Measurements from ENCODE around the gene OR10A4. TPM values are rescaled to one million over a fixed set of nuclear protein-coding genes. Genes with fewer than 3 reads are reported as not detected.

Gene OR10A4
- total RNA-seq, 4 donors from 2014 or later = not detected

DNA sequence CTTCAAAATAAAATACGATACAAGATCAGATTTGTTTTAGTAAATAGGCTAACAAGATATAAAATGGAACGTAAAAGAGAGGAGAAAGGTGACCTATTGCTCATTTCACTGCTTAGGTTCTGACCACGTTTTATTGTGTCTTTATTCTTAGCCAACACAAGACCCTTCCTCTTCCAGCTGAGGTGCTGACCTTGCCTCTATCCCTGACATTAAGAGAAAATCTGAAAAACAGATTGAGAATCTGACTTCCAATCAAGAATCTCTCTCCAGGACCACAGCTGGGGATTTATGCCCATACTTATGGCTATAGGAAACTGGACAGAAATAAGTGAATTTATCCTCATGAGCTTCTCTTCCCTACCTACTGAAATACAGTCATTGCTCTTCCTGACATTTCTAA lies 31.0 kb upstream of the OR10A4 start, which contains the start of gene OR10A5:
Gene OR10A5 (plus strand): TSS at position 301 of the 400 bp plus-strand sequence. CDS start 0 bp downstream, at position 301.
- TF ChIP-seq, protein P1, sequence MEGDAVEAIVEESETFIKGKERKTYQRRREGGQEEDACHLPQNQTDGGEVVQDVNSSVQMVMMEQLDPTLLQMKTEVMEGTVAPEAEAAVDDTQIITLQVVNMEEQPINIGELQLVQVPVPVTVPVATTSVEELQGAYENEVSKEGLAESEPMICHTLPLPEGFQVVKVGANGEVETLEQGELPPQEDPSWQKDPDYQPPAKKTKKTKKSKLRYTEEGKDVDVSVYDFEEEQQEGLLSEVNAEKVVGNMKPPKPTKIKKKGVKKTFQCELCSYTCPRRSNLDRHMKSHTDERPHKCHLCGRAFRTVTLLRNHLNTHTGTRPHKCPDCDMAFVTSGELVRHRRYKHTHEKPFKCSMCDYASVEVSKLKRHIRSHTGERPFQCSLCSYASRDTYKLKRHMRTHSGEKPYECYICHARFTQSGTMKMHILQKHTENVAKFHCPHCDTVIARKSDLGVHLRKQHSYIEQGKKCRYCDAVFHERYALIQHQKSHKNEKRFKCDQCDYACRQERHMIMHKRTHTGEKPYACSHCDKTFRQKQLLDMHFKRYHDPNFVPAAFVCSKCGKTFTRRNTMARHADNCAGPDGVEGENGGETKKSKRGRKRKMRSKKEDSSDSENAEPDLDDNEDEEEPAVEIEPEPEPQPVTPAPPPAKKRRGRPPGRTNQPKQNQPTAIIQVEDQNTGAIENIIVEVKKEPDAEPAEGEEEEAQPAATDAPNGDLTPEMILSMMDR (IDR thresholded peaks at IDR 0.05; ENCODE audit: low read depth) = no peak

DNA sequence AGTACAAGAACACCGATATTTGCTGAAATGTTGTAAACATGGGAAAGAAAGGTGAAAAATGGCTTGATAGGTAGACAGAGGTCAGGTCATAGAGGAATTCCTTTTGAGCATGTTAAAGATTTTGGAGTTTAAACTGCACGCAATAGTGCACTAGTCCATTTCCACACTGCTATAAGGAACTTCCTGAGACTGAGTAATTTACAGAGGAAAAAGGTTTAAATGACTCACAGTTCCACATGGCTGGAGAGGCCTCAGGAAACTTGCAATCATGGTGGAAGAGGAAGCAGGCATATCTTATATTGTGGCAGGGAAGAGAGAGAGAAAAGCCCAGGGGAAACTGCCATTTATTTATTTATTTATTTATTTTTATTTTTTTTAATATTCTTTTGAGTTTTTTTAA lies 25.9 kb upstream of the OR10A4 start:
- TF ChIP-seq, protein P1 (IDR thresholded peaks at IDR 0.05; ENCODE audit: low read depth) = no peak

DNA sequence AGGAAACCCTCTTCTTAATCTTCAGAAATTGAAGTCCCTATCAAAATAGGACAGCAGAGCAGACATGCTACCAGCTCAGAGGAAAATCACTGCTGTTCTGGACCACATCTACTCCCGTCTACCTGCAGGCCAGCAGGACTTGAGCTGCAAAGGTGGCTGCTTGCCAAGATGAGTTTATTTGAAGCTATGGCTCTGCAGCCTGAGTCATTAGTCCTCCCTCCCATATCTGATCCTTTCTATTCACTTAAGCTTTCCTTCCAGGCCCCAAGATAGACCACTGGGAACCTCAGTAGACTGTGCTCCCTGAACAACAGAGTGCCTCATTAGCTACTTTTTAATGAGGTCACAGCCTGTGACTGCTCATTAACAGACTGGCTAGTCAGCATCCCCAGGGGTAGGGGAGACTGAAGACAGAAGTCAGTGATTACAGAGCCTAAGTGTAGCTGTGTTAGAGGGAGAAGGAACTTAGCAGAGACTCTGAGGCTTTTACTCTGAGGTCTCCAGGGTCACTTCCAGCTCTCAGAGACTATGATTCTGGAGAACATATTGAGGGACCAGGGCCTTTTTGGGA lies 20.4 kb upstream of the OR10A4 start:
- TF ChIP-seq, protein P1 (IDR thresholded peaks at IDR 0.05; ENCODE audit: low read depth) = no peak

DNA sequence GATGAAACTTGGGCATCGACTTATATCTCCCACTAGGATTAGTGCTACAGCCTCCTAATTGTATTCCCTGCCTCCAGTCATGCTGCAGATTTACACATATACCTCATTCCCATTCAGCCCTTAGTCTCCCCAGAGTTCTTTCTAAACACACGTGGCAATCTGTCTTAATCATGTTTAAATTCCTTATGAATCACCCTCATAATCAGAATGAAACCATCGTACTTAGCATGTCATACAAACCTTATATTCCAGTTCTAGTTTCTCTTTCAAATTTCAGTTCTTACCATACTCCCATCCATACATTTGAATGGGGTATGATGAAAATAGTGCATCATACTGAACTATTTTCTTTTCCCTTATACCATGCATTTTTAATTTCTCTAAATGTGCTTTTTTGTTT lies 19.6 kb upstream of the OR10A4 start:
- TF ChIP-seq, protein P1 (IDR thresholded peaks at IDR 0.05; ENCODE audit: low read depth) = no peak

DNA sequence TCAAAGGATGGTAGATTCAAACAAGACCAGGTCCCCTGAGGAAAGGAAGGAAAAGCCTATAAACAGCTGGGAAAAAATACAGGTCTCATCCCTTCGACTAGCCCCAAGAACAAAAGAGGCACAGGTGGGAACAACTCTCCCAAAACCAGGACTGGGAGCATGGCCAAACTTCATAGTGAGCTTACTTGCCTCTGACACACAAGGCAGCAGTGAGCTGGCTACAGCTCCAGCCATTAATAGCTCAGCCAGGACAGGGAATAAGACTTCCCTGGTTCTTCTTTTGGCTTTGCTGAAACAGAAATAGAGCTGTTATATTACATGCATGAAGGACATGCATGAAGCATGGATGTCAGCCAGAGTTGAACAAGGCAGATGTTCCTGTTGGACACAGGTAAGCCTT lies 13.5 kb upstream of the OR10A4 start, which contains the start of gene OR10A2:
Gene OR10A2 (plus strand): TSS at position 97 of the 400 bp plus-strand sequence. CDS start 6,698 bp downstream, outside the sequence.
- TF ChIP-seq, protein P1 (IDR thresholded peaks at IDR 0.05; ENCODE audit: low read depth) = no peak

DNA sequence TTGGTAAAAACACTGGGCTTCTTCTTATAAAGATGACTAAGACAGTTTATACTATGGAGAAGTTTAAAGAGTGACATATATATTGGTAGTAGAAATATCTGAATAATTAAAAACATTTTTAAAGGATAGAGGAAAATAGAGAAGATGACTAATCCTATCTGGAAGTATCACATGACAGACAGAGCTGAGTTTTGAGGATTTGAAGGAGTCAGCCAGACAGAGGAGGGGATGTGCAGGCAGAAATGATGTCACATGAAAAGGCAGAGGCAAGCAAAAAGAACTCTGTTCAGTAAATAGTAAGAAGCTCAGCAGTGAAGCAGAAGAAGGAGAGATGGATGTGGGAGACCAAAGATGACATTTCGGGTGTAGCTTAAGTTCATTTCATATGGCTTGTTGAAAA lies 12.0 kb upstream of the OR10A4 start:
- TF ChIP-seq, protein P1 (IDR thresholded peaks at IDR 0.05; ENCODE audit: low read depth) = no peak

DNA sequence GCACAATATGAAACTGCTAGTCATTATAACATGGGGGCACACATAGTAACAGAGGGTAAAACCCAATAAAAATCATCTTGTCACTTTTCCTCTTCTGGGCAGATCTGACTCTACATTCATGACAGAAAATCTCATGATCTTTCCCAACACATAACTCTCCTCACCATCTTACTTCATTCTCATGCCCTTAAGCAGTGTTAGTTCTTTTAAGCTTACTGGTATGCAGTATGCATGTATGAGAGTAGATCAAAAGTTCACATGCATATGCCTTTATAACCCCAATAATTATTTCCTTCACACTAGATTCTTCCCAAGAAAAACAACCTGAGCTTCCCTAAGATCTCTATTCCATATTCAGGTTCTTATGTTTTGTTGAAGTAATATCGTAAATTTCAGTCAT lies 5.1 kb upstream of the OR10A4 start:
- TF ChIP-seq, protein P1 (IDR thresholded peaks at IDR 0.05; ENCODE audit: low read depth) = no peak

Data from subcutaneous adipose tissue (tissue), 4 donors.